HUES64 (cell line): ENCODE measurements around the gene CHST15.

ENCODE experiments used
- H3K27ac ChIP-seq: 2 replicates; pipeline ENCODE4 v1.7.0; 2013; ENCODE audit warnings: low read depth, low read length, inconsistent platforms
- H3K27me3 ChIP-seq: 2 replicates; pipeline ENCODE4 v1.6.1; 2013; ENCODE audit warnings: mild to moderate bottlenecking, low read length; ENCODE audit not compliant: insufficient read depth
- H3K36me3 ChIP-seq: 2 replicates; pipeline ENCODE4 v1.6.1; 2013; ENCODE audit warnings: mild to moderate bottlenecking, low read length; ENCODE audit not compliant: insufficient read depth
- H3K4me1 ChIP-seq: 2 replicates; pipeline ENCODE4 v1.6.1; 2013; ENCODE audit warnings: mild to moderate bottlenecking, low read length, moderate library complexity; ENCODE audit not compliant: insufficient read depth
- H3K4me3 ChIP-seq: 2 replicates; pipeline ENCODE4 v1.5.1; 2013; ENCODE audit warnings: mild to moderate bottlenecking, low read length, moderate library complexity
- H3K9ac ChIP-seq: 2 replicates; pipeline ENCODE4 v1.6.1; 2013; ENCODE audit warnings: mild to moderate bottlenecking, low read depth, low read length
- H3K9me3 ChIP-seq: 2 replicates; pipeline ENCODE4 v1.6.1; 2013; ENCODE audit warnings: low read depth, low read length; ENCODE audit not compliant: insufficient read depth
- whole genome bisulfite sequencing: fragments of 150-250, 120-280 bp; methylation state at CpG from one replicate; pipeline ENCODE4 v1.1.7; 2013; ENCODE audit warnings: missing lambda C conversion rate; 5-methylcytosine and 5-hydroxymethylcytosine counted together

Gene CHST15

DNA sequence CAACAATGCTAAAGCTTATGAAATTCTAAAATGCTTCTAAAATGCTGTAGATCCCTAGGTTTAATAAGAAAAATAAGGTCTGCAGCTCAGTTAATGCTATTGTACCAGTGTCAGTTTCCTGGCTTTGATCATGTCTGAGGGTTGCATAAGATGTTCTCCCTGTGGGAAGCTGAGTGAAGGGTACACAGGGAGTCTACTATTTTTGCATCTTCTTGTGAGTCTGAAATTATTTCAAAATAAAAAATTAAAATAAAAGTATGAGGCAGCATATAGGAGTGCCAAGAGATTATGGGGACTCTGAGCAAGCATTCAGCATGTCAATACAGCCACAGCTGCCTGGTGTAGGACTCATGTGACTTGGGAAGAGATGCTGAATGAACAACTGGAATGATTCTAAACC is 14.7 kb downstream of the CHST15 start:
- H3K4me3 ChIP-seq = no peak overlapping the region
- H3K27me3 ChIP-seq = no peaks in the 10 kb centered on the region
- H3K27ac ChIP-seq = no peak overlapping the region
- H3K4me1 ChIP-seq = peaks cover 17% of the 10 kb centered on the region
- no peaks in the 10 kb centered on the region for H3K9me3 ChIP-seq
- no peak overlapping the region for H3K9ac ChIP-seq
- no peaks in the 10 kb centered on the region for H3K36me3 ChIP-seq

- WGBS = 81% methylated on average over 4 of the region's 4 CpGs
- no peaks in the 10 kb centered on the region for H3K27me3 ChIP-seq
- H3K27ac ChIP-seq = no peak overlapping the region
- no peaks in the 10 kb centered on the region for H3K36me3 ChIP-seq
- peaks cover 17% of the 10 kb centered on the region for H3K4me1 ChIP-seq
- H3K9me3 ChIP-seq = no peaks in the 10 kb centered on the region
- no peak overlapping the region for H3K4me3 ChIP-seq
- H3K9ac ChIP-seq = no peak overlapping the region
Measured at GRCh38 chr10:124078028-124078427, 15.4 kb downstream of the CHST15 start.

DNA sequence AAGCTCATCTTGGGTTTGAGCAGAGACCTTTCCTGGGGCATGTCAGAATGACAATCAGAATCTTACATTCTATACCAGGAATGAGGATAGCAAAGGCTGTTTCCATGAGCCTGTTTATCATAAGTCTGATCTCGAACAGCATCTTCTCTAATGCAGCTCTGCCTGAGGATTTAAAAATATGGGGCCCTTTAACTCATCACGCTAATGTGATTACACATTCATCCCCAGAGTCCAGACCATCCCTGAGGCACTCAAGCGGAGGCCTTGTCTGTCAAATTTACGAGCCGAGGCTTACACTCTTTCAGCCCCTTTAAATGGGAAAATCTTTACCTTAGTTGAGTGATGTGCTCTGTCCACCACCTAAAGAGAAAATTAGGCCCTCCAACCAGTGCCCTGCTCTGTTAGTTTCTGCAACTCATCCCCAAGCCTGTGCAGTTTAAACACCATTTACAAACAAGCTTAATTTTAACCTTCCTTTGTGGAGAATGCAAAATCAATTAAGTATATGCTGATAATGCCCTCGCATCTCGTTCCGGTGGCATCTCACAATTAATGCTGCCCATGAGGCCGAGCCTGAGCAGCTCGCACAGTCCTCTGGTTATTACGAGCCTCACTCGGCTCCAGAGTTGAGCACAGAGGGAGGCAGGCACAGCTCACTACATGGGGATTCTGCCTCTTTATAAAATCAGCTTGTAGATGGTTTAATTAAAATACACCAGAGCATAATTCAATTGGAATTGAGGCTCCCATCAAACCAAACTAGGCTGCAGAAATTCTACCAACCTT is 16.0 kb downstream of the CHST15 start:
- Histone ChIP-seq H3K9me3 (no peaks in the 10 kb centered on the region), H3K9ac (no peak overlapping the region), H3K27ac (no peak overlapping the region), H3K4me1 (peaks cover 17% of the 10 kb centered on the region), H3K4me3 (no peak overlapping the region), H3K36me3 (no peaks in the 10 kb centered on the region), H3K27me3 (no peaks in the 10 kb centered on the region)
- 91% methylated on average over 12 of the region's 12 CpGs for WGBS

DNA sequence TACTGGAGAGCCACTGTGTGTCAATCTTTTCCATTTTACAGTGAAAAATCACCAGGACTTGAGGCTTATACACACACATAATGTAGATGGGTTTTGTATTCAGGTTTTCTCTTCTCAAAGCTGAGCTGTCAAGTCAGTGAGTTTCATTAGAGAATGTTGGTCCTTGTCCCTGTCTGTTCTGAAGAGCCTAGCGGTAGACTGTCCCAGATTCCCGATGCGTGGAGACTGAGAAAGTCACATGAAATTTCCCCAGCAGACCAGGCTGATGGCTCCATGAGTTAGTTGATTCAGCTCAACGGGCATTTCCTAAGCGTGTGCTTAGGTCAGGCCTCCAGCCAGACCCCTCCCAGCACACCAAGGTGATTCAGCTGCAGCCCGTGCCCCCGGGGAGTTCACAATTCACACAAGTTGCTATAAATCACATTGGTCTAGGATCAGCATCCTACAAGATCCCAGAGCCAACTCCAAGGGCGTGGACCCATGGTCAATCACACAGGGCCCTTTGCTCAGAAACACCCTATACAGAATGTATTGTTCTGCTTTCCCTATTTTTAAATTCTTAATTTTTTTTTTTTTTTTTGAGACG is 17.2 kb downstream of the CHST15 start:
- Histone ChIP-seq H3K36me3 (no peaks in the 10 kb centered on the region), H3K27me3 (no peaks in the 10 kb centered on the region), H3K27ac (no peak overlapping the region), H3K4me1 (peaks cover 27% of the 10 kb centered on the region), H3K9ac (no peak overlapping the region), H3K9me3 (no peaks in the 10 kb centered on the region), H3K4me3 (no peak overlapping the region)
- WGBS = 86% methylated on average over 8 of the region's 9 CpGs

- 68% methylated on average over 11 of the region's 12 CpGs for WGBS
- H3K9ac ChIP-seq = 0 out of 2 replicates have a peak overlapping the region, but pooled peaks have one; percentile 15
- H3K27ac ChIP-seq = peak overlapping the region; percentile 36; the same call in 1 of the 2 replicates
Measured at GRCh38 chr10:124075231-124075955, 18.0 kb downstream of the CHST15 start.

DNA sequence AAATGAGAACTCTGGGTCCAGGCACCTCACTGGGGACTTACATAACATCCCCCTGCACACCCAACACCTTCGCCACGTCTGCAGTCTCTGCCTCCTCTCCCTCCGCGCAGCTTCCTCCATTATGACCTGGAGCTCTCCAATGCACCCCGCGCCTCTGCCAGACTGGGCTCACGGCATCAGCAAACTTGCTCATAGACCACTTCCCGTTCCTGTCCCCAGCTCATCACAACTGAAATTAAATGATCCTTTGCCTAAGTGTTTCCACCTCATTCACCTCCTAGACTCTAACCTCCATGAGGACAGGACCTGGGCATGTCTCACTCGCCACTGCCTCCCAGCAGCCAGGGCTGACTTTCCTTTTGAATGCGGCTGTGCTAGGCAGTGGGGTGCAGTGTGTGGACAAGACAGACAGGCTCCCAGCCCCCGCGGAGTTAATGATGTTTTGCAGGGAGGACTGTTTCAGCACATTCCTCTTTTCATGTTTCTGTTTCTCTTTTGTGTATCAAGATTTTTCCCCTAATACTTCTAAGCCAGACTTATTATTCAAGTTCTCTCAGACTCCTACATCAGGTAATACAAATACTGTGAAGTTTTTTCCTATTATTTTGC is 18.8 kb downstream of the CHST15 start:
- H3K27ac ChIP-seq = 0 out of 2 replicates have a peak overlapping the region, but pooled peaks have one; percentile 23
- no peaks in the 10 kb centered on the region for H3K36me3 ChIP-seq
- no peak overlapping the region for H3K4me3 ChIP-seq
- no peaks in the 10 kb centered on the region for H3K9me3 ChIP-seq
- 94% methylated on average over 10 of the region's 12 CpGs for WGBS
- H3K4me1 ChIP-seq = peaks cover 31% of the 10 kb centered on the region
- H3K9ac ChIP-seq = no peak overlapping the region
- H3K27me3 ChIP-seq = no peaks in the 10 kb centered on the region

More at GRCh38 chr10:124075231-124075955, 18.0 kb downstream of the CHST15 start:
- H3K4me1 ChIP-seq = peaks cover 27% of the 10 kb centered on the region
- H3K27me3 ChIP-seq = no peaks in the 10 kb centered on the region
- no peaks in the 10 kb centered on the region for H3K9me3 ChIP-seq
- no peak overlapping the region for H3K4me3 ChIP-seq
- no peaks in the 10 kb centered on the region for H3K36me3 ChIP-seq

DNA sequence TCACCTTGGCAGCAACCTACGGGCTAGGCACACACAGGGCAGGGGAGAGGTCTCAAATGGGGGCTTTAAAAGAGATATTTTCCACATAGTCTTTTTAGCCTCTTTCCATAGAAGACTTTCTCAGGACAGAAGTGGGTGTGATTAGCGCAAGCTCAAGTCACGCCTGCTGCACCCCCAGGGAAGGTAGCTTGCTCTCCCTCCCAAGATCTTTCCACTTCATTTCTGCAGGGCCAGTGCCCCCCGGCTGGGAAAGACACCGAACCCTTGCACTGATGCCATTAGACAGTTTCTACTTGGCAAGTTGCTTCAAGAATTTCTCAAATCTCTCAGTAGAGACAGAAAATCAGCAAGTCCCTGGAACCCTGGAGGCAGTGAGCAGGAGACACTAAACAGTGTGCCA is 19.4 kb downstream of the CHST15 start:
- H3K9ac ChIP-seq = no peak overlapping the region
- H3K27me3 ChIP-seq = no peaks in the 10 kb centered on the region
- no peak overlapping the region for H3K4me3 ChIP-seq
- no peak overlapping the region for H3K27ac ChIP-seq
- WGBS = 96% methylated on average over 5 of the region's 5 CpGs
- H3K4me1 ChIP-seq = peaks cover 31% of the 10 kb centered on the region
- H3K9me3 ChIP-seq = no peaks in the 10 kb centered on the region
- H3K36me3 ChIP-seq = no peaks in the 10 kb centered on the region

DNA sequence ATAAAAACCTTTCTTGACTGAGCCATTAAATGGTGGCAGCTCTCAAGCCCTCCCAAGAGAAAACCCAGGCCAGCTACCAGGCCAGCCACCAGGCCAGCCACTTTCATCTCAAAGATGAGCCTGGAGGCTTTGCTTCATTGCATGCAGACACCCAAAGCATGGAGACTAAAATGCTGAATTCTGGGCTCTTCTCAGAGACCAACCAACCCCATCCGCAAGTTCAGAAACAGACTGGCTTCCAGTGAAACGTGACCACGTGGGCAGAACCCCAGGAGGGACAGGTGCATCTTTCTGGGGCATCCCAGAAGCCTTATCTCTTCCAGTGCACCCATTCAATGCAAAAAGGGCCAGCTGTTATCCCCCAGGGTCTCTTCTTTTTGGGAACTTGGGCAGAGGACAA is 20.9 kb downstream of the CHST15 start:
- Histone ChIP-seq H3K4me1 (peaks cover 31% of the 10 kb centered on the region), H3K9ac (no peak overlapping the region), H3K27ac (no peak overlapping the region)

DNA sequence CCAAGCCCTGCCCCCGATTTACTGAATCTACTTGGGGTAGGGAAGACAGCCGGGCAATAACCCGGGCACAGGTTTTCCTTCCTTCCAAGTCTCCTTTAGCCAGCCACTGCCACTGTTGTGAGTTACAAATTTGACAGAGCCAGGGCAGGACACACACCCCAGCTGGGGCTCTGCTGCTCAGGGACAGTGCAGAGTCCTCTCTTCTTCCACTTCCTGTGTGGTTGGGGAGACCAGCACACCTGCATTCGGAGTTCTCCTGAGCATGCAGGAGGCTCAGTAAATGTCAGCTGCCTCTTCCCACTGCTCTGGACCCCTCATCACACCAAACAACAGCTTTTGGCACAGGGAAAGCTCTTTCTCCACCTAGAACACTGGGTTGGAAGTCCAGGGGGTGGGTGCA is 21.3 kb downstream of the CHST15 start:
- no peaks in the 10 kb centered on the region for H3K36me3 ChIP-seq
- WGBS = 85% methylated on average over 4 of the region's 4 CpGs
- no peak overlapping the region for H3K9ac ChIP-seq
- H3K4me3 ChIP-seq = no peak overlapping the region
- no peak overlapping the region for H3K27ac ChIP-seq
- no peaks in the 10 kb centered on the region for H3K9me3 ChIP-seq
- peaks cover 34% of the 10 kb centered on the region for H3K4me1 ChIP-seq
- H3K27me3 ChIP-seq = no peaks in the 10 kb centered on the region

More for the DNA sequence above, 20.9 kb downstream of the CHST15 start:
- no peaks in the 10 kb centered on the region for H3K36me3 ChIP-seq
- H3K4me3 ChIP-seq = no peak overlapping the region
- no peaks in the 10 kb centered on the region for H3K27me3 ChIP-seq
- no peaks in the 10 kb centered on the region for H3K9me3 ChIP-seq
- WGBS = 82% methylated on average over 3 of the region's 3 CpGs

GRCh38 chr10:124071141-124071540 is 22.3 kb downstream of the CHST15 start:
- no peaks in the 10 kb centered on the region for H3K9me3 ChIP-seq
- no peaks in the 10 kb centered on the region for H3K36me3 ChIP-seq
- peaks cover 40% of the 10 kb centered on the region for H3K4me1 ChIP-seq
- no peak overlapping the region for H3K4me3 ChIP-seq
- no peak overlapping the region for H3K9ac ChIP-seq
- H3K27ac ChIP-seq = no peak overlapping the region
- 87% methylated on average over 5 of the region's 5 CpGs for WGBS
- no peaks in the 10 kb centered on the region for H3K27me3 ChIP-seq

DNA sequence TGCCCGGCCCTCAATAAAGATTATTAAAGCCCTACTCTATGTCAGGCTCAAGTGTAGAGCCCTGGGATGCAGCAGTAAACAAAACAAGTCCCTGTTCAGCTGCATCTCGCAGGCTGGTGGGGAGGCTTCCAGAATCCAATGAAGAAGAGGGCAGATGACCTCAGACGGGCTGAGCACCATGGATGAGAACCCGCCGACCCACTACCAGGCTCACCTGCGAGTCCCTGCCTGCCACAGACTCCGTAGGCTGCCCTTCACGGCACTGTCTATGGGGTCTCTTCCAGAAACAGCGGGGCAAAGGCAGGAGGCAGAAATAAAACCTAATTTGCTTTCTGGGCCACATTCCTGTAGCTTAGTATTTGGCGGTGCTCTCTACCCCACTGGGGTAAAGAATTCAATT is 22.7 kb downstream of the CHST15 start:
- 93% methylated on average over 10 of the region's 10 CpGs for WGBS
- H3K9ac ChIP-seq = no peak overlapping the region
- H3K9me3 ChIP-seq = no peaks in the 10 kb centered on the region
- no peak overlapping the region for H3K4me3 ChIP-seq
- H3K27ac ChIP-seq = no peak overlapping the region
- peaks cover 40% of the 10 kb centered on the region for H3K4me1 ChIP-seq
- H3K27me3 ChIP-seq = no peaks in the 10 kb centered on the region
- H3K36me3 ChIP-seq = no peaks in the 10 kb centered on the region
